B cell (primary cell): Measurements from ENCODE around the gene RAB30. TPM values are rescaled to one million over a fixed set of nuclear protein-coding genes. Genes with fewer than 3 reads are reported as not detected.

ENCODE experiments used
- ATAC-seq: fragments of 200-7000 bp; cut with Tn5 transposase; one replicate; pipeline ENCODE4 v1.10.0; 2021; ENCODE audit warnings: low read depth, mild to moderate bottlenecking, moderate number of reproducible peaks, moderate library complexity
- CTCF ChIA-PET: fragments of 350-600 bp; sonication (Branson Sonifier 250); formaldehyde crosslinking; loops from one replicate; lab custom pipeline; 2021; ENCODE audit warnings: antibody characterized with exemption, inconsistent platforms; lab: Charles Lee
- POLR2A ChIA-PET: fragments of 350-600 bp; sonication (Branson Sonifier 250); formaldehyde crosslinking; loops from one replicate; lab custom pipeline; 2021; ENCODE audit warnings: antibody characterized with exemption; lab: Charles Lee
- DNase-seq: peaks from one replicate; pipeline ENCODE4 v3.0.0; 2013
- H2AFZ ChIP-seq: 2 replicates; pipeline ENCODE4 v1.6.1; 2012; ENCODE audit warnings: mild to moderate bottlenecking, low read depth, low read length; ENCODE audit not compliant: insufficient read depth, poor library complexity, severe bottlenecking
- H3K27ac ChIP-seq, 2 donors: 1 replicate in 1 of 2; 2 replicates in 1 of 2; pipeline ENCODE4 v1.5.1; 2012 to 2013; ENCODE audit warnings: low read length in 2 of 2, mild to moderate bottlenecking in 2 of 2, moderate library complexity in 1 of 2
- H3K27me3 ChIP-seq, 4 experiments: fragments of 200-600 bp in 1 of 4; sonication (generic) in 1 of 4; replicated peaks in 1 of 4; 1 replicate in 2 of 4; 2 replicates in 2 of 4; pipeline versions ENCODE4 v1.6.1 to v1.7.0; 2013 to 2016; ENCODE audit warnings: low read length in 3 of 4, mild to moderate bottlenecking in 2 of 4, mixed read lengths in 1 of 4, moderate library complexity in 1 of 4; ENCODE audit not compliant: insufficient read depth in 4 of 4, control insufficient read depth in 3 of 4; ENCODE audit errors: control extremely low read depth in 1 of 4
- H3K36me3 ChIP-seq, 2 experiments: replicated peaks in 1 of 2; 1 replicate in 1 of 2; 2 replicates in 1 of 2; pipeline versions ENCODE4 v1.6.1 to v1.7.1; 2013; ENCODE audit warnings: low read length in 1 of 2; ENCODE audit not compliant: insufficient read depth in 2 of 2, control insufficient read depth in 1 of 2; ENCODE audit errors: control extremely low read depth in 1 of 2, extremely low read depth in 1 of 2
- H3K4me1 ChIP-seq, 2 donors: fragments of 200-600 bp in 1 of 2; sonication (generic) in 1 of 2; 1 replicate in 1 of 2; 2 replicates in 1 of 2; pipeline versions ENCODE4 v1.5.1 to v1.6.1; 2013 to 2017; ENCODE audit warnings: low read length in 2 of 2; ENCODE audit not compliant: control insufficient read depth in 2 of 2, insufficient read depth in 2 of 2
- H3K4me2 ChIP-seq: replicated peaks from 2 replicates; pipeline ENCODE3; 2012; ENCODE audit warnings: mild to moderate bottlenecking, low read depth, low read length; ENCODE audit not compliant: poor library complexity, severe bottlenecking
- H3K4me3 ChIP-seq, 5 experiments: fragments of 200-600 bp in 1 of 5; sonication (generic) in 1 of 5; 1 replicate in 3 of 5; 2 replicates in 2 of 5; pipeline versions ENCODE4 v1.5.1 to v1.7.0; 2011 to 2016; ENCODE audit warnings: low read length in 4 of 5, mild to moderate bottlenecking in 4 of 5, low read depth in 2 of 5, control low read depth in 1 of 5, moderate library complexity in 1 of 5; ENCODE audit not compliant: insufficient read depth in 1 of 5; ENCODE audit errors: control extremely low read depth in 1 of 5, extremely low read depth in 1 of 5
- H3K79me2 ChIP-seq: fragments of 200-600 bp; sonication (generic); one replicate; pipeline ENCODE4 v1.6.0; 2016; ENCODE audit warnings: low read length; ENCODE audit not compliant: control insufficient read depth, insufficient read depth
- H3K9ac ChIP-seq: fragments of 200-600 bp; sonication (generic); 2 replicates; pipeline ENCODE4 v1.6.1; 2017; ENCODE audit warnings: mild to moderate bottlenecking, low read length, moderate library complexity
- H3K9me3 ChIP-seq, 3 donors: one replicate each; pipeline versions ENCODE4 v1.6.1 to v1.7.1; 2013; ENCODE audit warnings: low read length in 2 of 3; ENCODE audit not compliant: control insufficient read depth in 2 of 3, insufficient read depth in 1 of 3; ENCODE audit errors: control extremely low read depth in 1 of 3
- H4K20me1 ChIP-seq: 2 replicates; pipeline ENCODE4 v1.6.0; 2012; ENCODE audit warnings: mild to moderate bottlenecking, low read length; ENCODE audit not compliant: insufficient read depth, control insufficient read depth, poor library complexity, severe bottlenecking
- H3K27ac Mint-ChIP-seq: one replicate; pipeline ENCODE4 v1.8.0; 2021; ENCODE audit warnings: mixed read lengths
- H3K27me3 Mint-ChIP-seq: one replicate; pipeline ENCODE4 v1.8.0; 2021; ENCODE audit warnings: mixed read lengths
- H3K4me1 Mint-ChIP-seq: one replicate; pipeline ENCODE4 v1.8.0; 2021; ENCODE audit warnings: mixed read lengths
- H3K4me3 Mint-ChIP-seq: one replicate; pipeline ENCODE4 v1.8.0; 2021; ENCODE audit warnings: mixed read lengths
- H3K9me3 Mint-ChIP-seq: one replicate; pipeline ENCODE4 v1.8.0; 2022; ENCODE audit warnings: mixed read lengths; ENCODE audit not compliant: insufficient read depth
- CTCF ChIP-seq: fragments of 200-600 bp; IDR thresholded peaks from one replicate; pipeline ENCODE4 v1.8.0; 2022; ENCODE audit warnings: antibody characterized with exemption, mild to moderate bottlenecking
- EZH2 ChIP-seq: IDR thresholded peaks from 2 replicates; pipeline ENCODE4 v1.6.1; 2012; ENCODE audit warnings: borderline replicate concordance, low read depth, mild to moderate bottlenecking, moderate library complexity, low read length; ENCODE audit not compliant: insufficient read depth, poor library complexity, severe bottlenecking
- WGBS: methylation state at CpG from one replicate; pipeline ENCODE4 v1.1.5; 2013; ENCODE audit warnings: missing lambda C conversion rate; ENCODE audit not compliant: insufficient coverage; 5-methylcytosine and 5-hydroxymethylcytosine counted together
- intact Hi-C: fragments of 100-400 bp; cut with micrococcal nuclease; formaldehyde crosslinking; loops from one replicate; pipeline ENCODE4 v1.10.0; 2022
- polyA plus RNA-seq: library from polyadenylated mRNA; depleted of rRNA; stranded (reverse); fragments of >200 nt; gene quantifications from 2 replicates; pipeline ENCODE4 v1.2.3, GENCODE V29; 2012
- total RNA-seq, 2 donors: library from RNA; stranded (reverse); fragments of 120-200 nt in 1 of 2; gene quantifications; 1 replicate in 1 of 2; 2 replicates in 1 of 2; pipeline versions ENCODE4 v1.2.3 to v1.2.4, GENCODE V29; 2013 to 2022

RAB30 gene
- total and polyA plus RNA-seq, 2 donors (not counting 1 experiment from before 2014, with no cell fraction given) = 26.6 to 214 TPM

- 97% methylated on average over 3 of the region's 3 CpGs for WGBS
- ChIA-PET CTCF (no interaction called here), POLR2A (no interaction called here)
- Mint-ChIP-seq H3K4me3 (no peak overlapping the region), H3K9me3 (no peaks in the 10 kb centered on the region), H3K27ac (no peak overlapping the region), H3K4me1 (peaks cover 78% of the 10 kb centered on the region), H3K27me3 (no peaks in the 10 kb centered on the region)
- Histone ChIP-seq H3K9ac (no peak overlapping the region), H2AFZ (no peak overlapping the region), H3K79me2 (peaks cover 99% of the 10 kb centered on the region), H3K4me3 (no peak overlapping the region), H3K9me3 (no peaks in the 10 kb centered on the region), H4K20me1 (peaks cover 84% of the 10 kb centered on the region), H3K4me1 (peaks cover 55 to 57% of the 10 kb centered on the region in 2 donors), H3K27me3 (no peaks in the 10 kb centered on the region), H3K27ac (peak overlapping the region in 1 of 2 donors; percentile 38), H3K4me2 (no peak overlapping the region), H3K36me3 (peaks cover 0 to 21% of the 10 kb centered on the region in 2 experiments)
- DNase-seq = no peak
- intact Hi-C loops = no loop called here
- TF ChIP-seq EZH2 = no peak
- TF ChIP-seq CTCF = no peak
- no peak for ATAC-seq
These were observed 69.6 kb downstream of the RAB30 start for GRCh38 chr11:83002053-83002452.

GRCh38 chr11:83000381-83000780, 71.3 kb downstream of the RAB30 start:
- Histone ChIP-seq H3K36me3 (peaks cover 0 to 37% of the 10 kb centered on the region in 2 experiments), H3K27ac (peak overlapping the region in 1 of 2 donors; percentile 42), H3K9me3 (no peaks in the 10 kb centered on the region), H3K27me3 (no peaks in the 10 kb centered on the region), H3K4me2 (no peak overlapping the region), H3K79me2 (peaks cover 97% of the 10 kb centered on the region), H4K20me1 (peaks cover 84% of the 10 kb centered on the region), H3K9ac (no peak overlapping the region), H2AFZ (no peak overlapping the region), H3K4me1 (peaks cover 57 to 58% of the 10 kb centered on the region in 2 donors), H3K4me3 (no peak overlapping the region)
- no peak for ATAC-seq
- H3K9me3 Mint-ChIP-seq = no peaks in the 10 kb centered on the region
- DNase-seq = no peak
- ChIA-PET CTCF (no interaction called here), POLR2A (no interaction called here)
- intact Hi-C loops = no loop called here
- no peak overlapping the region for H3K27ac Mint-ChIP-seq
- H3K27me3 Mint-ChIP-seq = no peaks in the 10 kb centered on the region
- H3K4me3 Mint-ChIP-seq = no peak overlapping the region
- TF ChIP-seq CTCF (no peak), EZH2 (no peak)
- 94% methylated on average over 2 of the region's 6 CpGs for WGBS
- peaks cover 83% of the 10 kb centered on the region for H3K4me1 Mint-ChIP-seq
